ENCODE results near the gene BTBD1.

BTBD1 gene

DNA sequence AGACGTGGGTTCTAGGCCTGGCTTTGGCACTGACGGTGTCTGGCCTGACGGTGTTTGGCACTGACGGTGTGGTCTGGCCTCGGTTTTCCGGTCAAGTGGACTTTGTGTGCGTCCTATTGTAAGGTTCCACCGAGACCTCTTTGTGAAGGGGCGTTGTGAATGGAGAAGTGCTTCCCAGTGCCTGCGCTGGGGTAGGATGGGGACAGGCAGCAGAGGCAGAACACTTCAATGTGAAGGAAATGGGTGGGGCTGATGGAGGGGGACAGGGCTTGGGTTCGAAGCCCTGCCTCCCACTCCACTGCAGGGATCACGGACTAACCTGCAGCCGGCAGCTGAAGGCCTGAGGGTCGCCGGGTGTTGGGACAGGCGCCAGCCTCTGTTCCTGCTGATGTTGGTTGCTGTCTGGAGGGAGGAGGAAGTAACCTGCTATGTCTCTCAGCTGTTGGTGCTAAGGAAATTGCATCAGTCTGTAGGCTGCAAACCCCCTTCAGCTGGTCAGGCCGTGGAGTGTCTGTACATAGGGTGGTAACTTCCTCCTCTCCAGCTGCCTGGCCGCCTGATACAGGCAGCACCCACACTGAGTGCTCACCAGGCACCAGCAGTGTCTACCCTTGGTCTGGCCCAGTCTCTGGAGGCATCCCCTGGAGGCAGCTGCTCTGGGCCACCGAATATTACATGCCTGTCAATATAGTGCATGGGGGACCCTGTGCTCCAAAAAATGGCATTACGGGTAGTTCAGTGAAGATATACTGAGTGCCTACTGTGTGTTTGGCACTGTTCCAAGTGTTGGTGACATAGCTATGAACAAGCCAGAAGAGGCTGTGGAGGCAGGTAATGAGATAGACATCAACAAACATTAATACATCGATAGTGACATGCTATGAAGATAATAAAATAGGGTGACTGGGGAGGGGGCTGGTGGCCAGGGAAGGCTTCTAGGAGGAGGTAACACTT is 41.5 kb upstream of the BTBD1 start:
- Histone ChIP-seq H3K4me1 (ENCODE audit: insufficient read depth, low read length) (no peaks in the 10 kb centered on the region), H3K4me3 (ENCODE audit: low read length) (no peak overlapping the region), H3K27ac (ENCODE audit: low read depth, low read length) (no peak overlapping the region), H3K9ac (ENCODE audit: low read depth, low read length) (no peak overlapping the region), H3K9me3 (ENCODE audit: insufficient read depth, low read depth, low read length) (no peaks in the 10 kb centered on the region), H3K36me3 (ENCODE audit: insufficient read depth, low read length) (no peaks in the 10 kb centered on the region), H3K27me3 (ENCODE audit: insufficient read depth, low read length) (peaks cover 49% of the 10 kb centered on the region)
- 77% methylated on average over 21 of the region's 21 CpGs for WGBS

DNA sequence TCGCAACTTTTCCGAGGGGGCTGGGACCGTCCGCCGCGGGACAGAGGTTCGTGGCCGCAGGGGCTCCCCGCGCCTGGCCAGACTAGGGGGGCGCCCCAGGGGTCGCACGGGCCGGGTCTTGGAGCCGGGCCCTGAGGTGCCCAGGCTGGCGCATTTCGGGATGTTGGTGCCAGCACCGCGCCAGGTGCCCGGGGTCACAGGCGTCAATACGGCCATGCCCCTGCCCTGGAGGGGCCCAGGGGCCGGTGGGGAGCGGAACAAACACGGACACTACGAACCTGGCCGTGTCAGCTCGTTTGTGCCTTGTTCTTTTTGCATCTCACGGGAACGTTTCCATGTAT is 40.8 kb upstream of the BTBD1 start:
- Histone ChIP-seq H3K36me3 (ENCODE audit: insufficient read depth, low read length) (no peaks in the 10 kb centered on the region), H3K4me1 (ENCODE audit: insufficient read depth, low read length) (no peaks in the 10 kb centered on the region), H3K27ac (ENCODE audit: low read depth, low read length) (no peak overlapping the region), H3K4me3 (ENCODE audit: low read length) (peak overlapping the region; percentile 55), H3K27me3 (ENCODE audit: insufficient read depth, low read length) (peaks cover 49% of the 10 kb centered on the region), H3K9ac (ENCODE audit: low read depth, low read length) (peak overlapping the region; percentile 24; the same call in 1 of the 2 replicates), H3K9me3 (ENCODE audit: insufficient read depth, low read depth, low read length) (no peaks in the 10 kb centered on the region)
- WGBS = 23% methylated on average over 30 of the region's 30 CpGs

DNA sequence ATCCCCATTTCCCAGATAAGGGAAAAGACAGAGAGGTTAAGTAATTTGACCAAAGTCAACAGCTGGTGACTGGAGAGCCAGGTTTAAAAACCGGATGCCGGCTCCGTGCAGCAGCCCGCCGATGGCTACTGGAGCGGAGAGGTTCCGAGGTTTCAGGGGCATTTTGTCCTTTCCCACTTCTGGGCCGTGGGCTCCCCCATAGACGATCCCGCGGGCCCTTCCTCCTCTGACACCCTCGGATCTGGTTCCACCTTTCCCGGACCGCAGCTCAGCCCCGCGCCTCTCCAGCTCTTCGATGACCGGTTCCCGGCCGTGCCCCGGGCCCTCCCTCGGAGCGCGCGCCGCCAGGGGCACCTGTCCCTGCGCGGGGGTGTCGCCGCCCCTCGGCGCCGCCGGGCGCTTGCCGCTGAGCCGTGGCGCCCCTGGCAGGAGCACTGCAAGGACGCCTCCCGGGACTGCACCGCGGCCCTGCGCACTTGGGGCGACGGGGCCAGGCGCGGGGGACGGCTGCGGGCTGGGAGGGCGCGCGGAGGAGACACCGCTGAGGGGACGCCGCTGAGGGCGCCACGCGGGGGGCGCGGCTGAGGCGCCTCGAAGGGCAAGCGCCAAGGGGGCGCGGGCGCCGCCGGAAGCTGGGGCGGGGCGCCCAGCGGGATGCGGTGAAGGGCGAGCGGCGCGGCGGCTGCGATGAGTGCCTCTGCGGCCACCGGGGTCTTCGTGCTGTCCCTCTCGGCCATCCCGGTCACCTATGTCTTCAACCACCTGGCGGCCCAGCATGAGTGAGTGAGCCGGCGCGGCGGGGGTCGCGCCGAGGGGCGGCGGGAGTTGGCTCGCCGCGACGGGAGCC is 40.2 kb upstream of the BTBD1 start, which contains the start of gene TM6SF1:
TM6SF1 (plus strand) TSS at position 652 of the 847 bp plus-strand sequence; CDS start at position 688, 36 bp downstream.
- Histone ChIP-seq H3K36me3 (ENCODE audit: insufficient read depth, low read length) (no peaks in the 10 kb centered on the region), H3K27ac (ENCODE audit: low read depth, low read length) (no peak within 1 kb of the TSS), H3K4me3 (ENCODE audit: low read length) (peak within 1 kb of the TSS; percentile 55), H3K9me3 (ENCODE audit: insufficient read depth, low read depth, low read length) (no peaks in the 10 kb centered on the region), H3K27me3 (ENCODE audit: insufficient read depth, low read length) (peaks cover 49% of the 10 kb centered on the region), H3K4me1 (ENCODE audit: insufficient read depth, low read length) (no peaks in the 10 kb centered on the region), H3K9ac (ENCODE audit: low read depth, low read length) (peak within 1 kb of the TSS; percentile 24; the same call in 1 of the 2 replicates)
- WGBS = under 1% methylated on average over 97 of the region's 97 CpGs

DNA sequence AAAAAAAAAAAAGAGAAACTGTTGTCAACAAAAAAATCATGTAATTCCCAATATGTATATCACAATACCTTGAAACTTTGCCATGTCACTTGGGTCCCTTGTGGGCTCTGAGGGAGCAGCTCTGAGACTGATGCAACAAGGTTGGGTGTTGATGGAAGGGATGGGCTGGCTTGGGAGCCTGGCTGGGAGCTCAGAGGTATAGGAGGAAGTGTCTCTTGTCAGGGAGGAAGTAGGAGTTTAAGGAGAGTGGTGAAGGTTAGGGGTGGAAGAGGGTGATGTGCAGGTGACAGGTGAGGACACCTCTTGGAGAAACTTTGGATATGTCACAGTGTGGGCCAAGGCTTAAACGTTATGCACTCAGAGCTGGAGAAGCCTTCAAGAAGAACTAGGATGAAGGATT is 38.4 kb upstream of the BTBD1 start:
- Histone ChIP-seq H3K4me1 (ENCODE audit: insufficient read depth, low read length) (no peaks in the 10 kb centered on the region), H3K9ac (ENCODE audit: low read depth, low read length) (no peak overlapping the region), H3K36me3 (ENCODE audit: insufficient read depth, low read length) (no peaks in the 10 kb centered on the region), H3K27me3 (ENCODE audit: insufficient read depth, low read length) (peaks cover 47% of the 10 kb centered on the region), H3K27ac (ENCODE audit: low read depth, low read length) (no peak overlapping the region), H3K4me3 (ENCODE audit: low read length) (no peak overlapping the region), H3K9me3 (ENCODE audit: insufficient read depth, low read depth, low read length) (no peaks in the 10 kb centered on the region)
- 75% methylated on average over 1 of the region's 1 CpG for WGBS

DNA sequence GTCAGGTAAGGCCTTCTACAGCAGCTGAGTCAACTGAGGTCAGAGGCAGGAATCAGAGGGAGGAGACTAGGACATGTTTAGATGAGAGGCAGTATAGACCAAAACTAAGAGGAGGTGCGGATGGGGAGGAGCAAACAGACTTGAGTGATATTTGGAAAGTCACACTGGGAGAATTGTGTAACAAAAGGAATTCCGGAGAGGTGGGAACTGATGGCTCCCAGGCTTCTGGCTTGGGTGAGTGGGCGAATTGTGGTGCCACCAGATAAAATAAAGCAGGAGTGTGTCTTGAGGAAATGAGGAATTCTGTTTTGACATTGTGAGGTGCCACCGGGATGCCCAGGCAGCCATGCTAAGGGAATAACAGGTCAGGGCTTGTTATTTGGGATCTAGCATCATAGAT is 37.1 kb upstream of the BTBD1 start:
- H3K9me3 ChIP-seq (ENCODE audit: insufficient read depth, low read depth, low read length) = no peaks in the 10 kb centered on the region
- peaks cover 4% of the 10 kb centered on the region; the same call in 1 of the 2 replicates for H3K4me1 ChIP-seq (ENCODE audit: insufficient read depth, low read length)
- H3K36me3 ChIP-seq (ENCODE audit: insufficient read depth, low read length) = no peaks in the 10 kb centered on the region
- 87% methylated on average over 4 of the region's 4 CpGs for WGBS
- no peak overlapping the region for H3K9ac ChIP-seq (ENCODE audit: low read depth, low read length)
- H3K27me3 ChIP-seq (ENCODE audit: insufficient read depth, low read length) = peaks cover 35% of the 10 kb centered on the region
- H3K27ac ChIP-seq (ENCODE audit: low read depth, low read length) = no peak overlapping the region
- H3K4me3 ChIP-seq (ENCODE audit: low read length) = no peak overlapping the region

DNA sequence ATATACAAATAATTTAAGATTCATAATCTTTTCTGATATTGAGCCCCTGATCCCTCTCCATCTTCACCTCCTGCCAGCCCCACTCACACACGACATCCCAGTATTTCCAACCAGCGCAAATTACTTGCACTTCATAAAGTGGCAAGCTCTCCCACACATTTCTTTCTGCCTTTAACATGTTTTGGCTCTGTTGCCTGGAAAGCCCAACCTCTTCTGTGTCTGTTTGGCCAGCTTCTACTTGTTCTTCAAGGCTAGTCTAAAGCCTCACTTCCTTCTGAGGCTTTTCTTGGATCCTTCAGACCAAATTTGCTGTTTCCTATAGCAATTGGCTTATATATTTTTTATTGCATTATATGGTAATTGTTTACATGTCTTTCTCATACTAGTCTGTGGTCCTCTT is 35.3 kb upstream of the BTBD1 start:
- 90% methylated on average over 2 of the region's 2 CpGs for WGBS
- Histone ChIP-seq H3K4me3 (ENCODE audit: low read length) (no peak overlapping the region), H3K27me3 (ENCODE audit: insufficient read depth, low read length) (peaks cover 17% of the 10 kb centered on the region)

DNA sequence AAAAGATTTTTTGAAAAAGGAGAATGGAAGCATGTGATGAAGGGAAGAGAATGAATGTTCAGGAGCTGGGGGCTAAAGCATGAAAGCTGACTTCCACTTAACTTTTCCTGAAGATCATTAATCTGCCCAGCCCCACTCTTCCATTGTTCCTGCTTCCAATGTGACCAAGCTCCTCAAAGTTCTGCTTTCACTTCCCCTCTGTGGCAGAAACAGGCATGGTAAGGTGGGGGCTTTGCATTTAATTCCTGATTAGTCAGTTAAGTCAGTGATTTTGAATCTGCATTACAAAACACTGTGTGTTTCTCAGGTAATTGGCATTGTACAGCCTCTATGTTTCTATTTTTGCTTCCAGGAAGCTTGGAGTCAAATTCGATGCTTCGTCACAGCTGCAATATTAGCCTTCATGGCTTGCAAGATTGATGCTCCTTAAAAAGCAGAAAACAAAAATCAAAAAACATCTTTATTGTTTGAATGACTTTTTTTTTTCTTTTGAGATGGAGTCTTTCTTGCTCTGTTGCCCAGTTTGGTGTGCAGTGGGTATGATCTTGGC is 33.1 kb upstream of the BTBD1 start:
- WGBS = 93% methylated on average over 2 of the region's 2 CpGs
- no peaks in the 10 kb centered on the region for H3K27me3 ChIP-seq (ENCODE audit: insufficient read depth, low read length)
- H3K9ac ChIP-seq (ENCODE audit: low read depth, low read length) = no peak overlapping the region
- no peaks in the 10 kb centered on the region for H3K9me3 ChIP-seq (ENCODE audit: insufficient read depth, low read depth, low read length)
- H3K36me3 ChIP-seq (ENCODE audit: insufficient read depth, low read length) = no peaks in the 10 kb centered on the region
- H3K4me1 ChIP-seq (ENCODE audit: insufficient read depth, low read length) = peaks cover 4% of the 10 kb centered on the region; the same call in 1 of the 2 replicates
- H3K4me3 ChIP-seq (ENCODE audit: low read length) = no peak overlapping the region
- no peak overlapping the region for H3K27ac ChIP-seq (ENCODE audit: low read depth, low read length)

More for the DNA sequence above, 35.3 kb upstream of the BTBD1 start:
- Histone ChIP-seq H3K36me3 (ENCODE audit: insufficient read depth, low read length) (no peaks in the 10 kb centered on the region), H3K4me1 (ENCODE audit: insufficient read depth, low read length) (peaks cover 4% of the 10 kb centered on the region; the same call in 1 of the 2 replicates), H3K9ac (ENCODE audit: low read depth, low read length) (no peak overlapping the region), H3K27ac (ENCODE audit: low read depth, low read length) (no peak overlapping the region), H3K9me3 (ENCODE audit: insufficient read depth, low read depth, low read length) (no peaks in the 10 kb centered on the region)

DNA sequence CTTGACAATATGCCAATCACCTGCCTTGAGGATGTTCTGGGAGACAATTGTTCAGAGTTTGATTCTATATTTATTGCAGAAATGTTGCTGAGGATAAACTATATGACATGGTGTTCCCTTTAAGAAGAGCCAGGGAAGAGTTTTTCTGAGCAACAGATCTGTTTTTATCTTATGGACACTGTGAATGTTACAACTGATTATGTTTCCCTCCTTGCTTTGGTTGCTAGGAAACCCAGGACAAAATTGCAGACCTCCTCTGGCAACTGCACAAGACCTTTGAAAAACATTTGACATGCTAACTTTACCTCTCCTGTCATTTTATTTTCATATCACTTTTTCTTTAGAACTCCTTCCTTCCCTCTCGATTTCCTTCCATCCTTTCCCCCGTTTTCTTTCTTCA is 32.2 kb upstream of the BTBD1 start:
- Histone ChIP-seq H3K36me3 (ENCODE audit: insufficient read depth, low read length) (no peaks in the 10 kb centered on the region), H3K9ac (ENCODE audit: low read depth, low read length) (no peak overlapping the region), H3K4me1 (ENCODE audit: insufficient read depth, low read length) (peaks cover 4% of the 10 kb centered on the region; the same call in 1 of the 2 replicates), H3K27ac (ENCODE audit: low read depth, low read length) (no peak overlapping the region), H3K9me3 (ENCODE audit: insufficient read depth, low read depth, low read length) (no peaks in the 10 kb centered on the region), H3K4me3 (ENCODE audit: low read length) (no peak overlapping the region), H3K27me3 (ENCODE audit: insufficient read depth, low read length) (no peaks in the 10 kb centered on the region)
- 90% methylated on average over 2 of the region's 2 CpGs for WGBS

DNA sequence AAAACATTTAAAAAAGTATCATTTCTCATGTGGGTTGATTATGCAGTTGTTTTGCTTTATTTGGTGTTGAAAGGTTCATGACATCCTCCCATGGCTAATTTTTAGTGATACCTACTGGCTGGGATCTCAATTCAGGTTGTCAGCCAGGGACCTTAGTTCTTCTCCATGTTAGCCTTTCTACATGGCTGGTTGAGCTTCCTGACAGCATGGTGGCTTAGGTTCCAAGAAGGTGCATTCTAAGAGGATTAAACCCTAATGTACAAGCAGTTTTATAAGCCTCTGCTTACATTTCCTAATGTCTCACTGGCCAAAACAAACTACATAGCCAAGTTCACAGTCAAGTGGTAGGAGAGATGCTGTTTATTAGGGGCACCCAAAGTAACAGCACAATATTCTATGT is 31.0 kb upstream of the BTBD1 start:
- Histone ChIP-seq H3K4me1 (ENCODE audit: insufficient read depth, low read length) (peaks cover 4% of the 10 kb centered on the region; the same call in 1 of the 2 replicates), H3K27ac (ENCODE audit: low read depth, low read length) (no peak overlapping the region), H3K4me3 (ENCODE audit: low read length) (no peak overlapping the region), H3K9ac (ENCODE audit: low read depth, low read length) (no peak overlapping the region), H3K9me3 (ENCODE audit: insufficient read depth, low read depth, low read length) (no peaks in the 10 kb centered on the region), H3K36me3 (ENCODE audit: insufficient read depth, low read length) (no peaks in the 10 kb centered on the region), H3K27me3 (ENCODE audit: insufficient read depth, low read length) (no peaks in the 10 kb centered on the region)

DNA sequence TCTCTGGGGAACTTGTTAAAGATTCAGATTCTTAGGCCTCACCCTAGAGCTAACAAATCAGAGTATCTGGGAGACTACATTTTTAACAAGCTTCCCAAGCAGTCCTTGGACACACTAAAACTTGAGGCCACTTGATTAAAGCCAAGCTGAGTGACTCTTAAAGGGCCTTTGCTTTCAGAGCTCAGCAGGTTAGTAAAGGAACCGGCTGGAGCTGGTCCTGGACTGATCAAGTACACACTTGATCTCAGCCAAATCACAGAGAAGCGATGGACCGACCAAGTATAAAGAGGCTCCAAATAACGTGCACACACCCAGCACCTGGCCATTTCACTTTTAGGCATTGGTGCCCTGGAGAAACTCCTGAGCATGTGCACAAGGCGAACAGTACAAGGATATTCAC is 27.5 kb upstream of the BTBD1 start:
- Histone ChIP-seq H3K4me3 (ENCODE audit: low read length) (no peak overlapping the region), H3K9me3 (ENCODE audit: insufficient read depth, low read depth, low read length) (no peaks in the 10 kb centered on the region), H3K4me1 (ENCODE audit: insufficient read depth, low read length) (no peaks in the 10 kb centered on the region; the same call in 1 of the 2 replicates), H3K27me3 (ENCODE audit: insufficient read depth, low read length) (no peaks in the 10 kb centered on the region), H3K9ac (ENCODE audit: low read depth, low read length) (no peak overlapping the region), H3K36me3 (ENCODE audit: insufficient read depth, low read length) (no peaks in the 10 kb centered on the region), H3K27ac (ENCODE audit: low read depth, low read length) (no peak overlapping the region)
- WGBS = 92% methylated on average over 5 of the region's 5 CpGs

Measured in HUES64 (cell line).